ENCODE data around the gene SETD1A.

- no peak for TF ChIP-seq PAX5 (IDR thresholded peaks at IDR 0.05; ENCODE audit: insufficient read depth, low read length, severe bottlenecking)
- no peak for TF ChIP-seq POLR2AphosphoS5 (IDR thresholded peaks at IDR 0.05; ENCODE audit: low read depth, low read length)
- TF ChIP-seq POLR2A (IDR thresholded peaks at IDR 0.05; ENCODE audit: low read depth, low read length), result no peak
- TF ChIP-seq TAF1 (IDR thresholded peaks at IDR 0.05; ENCODE audit: low read depth, low read length), result no peak
These were observed 48.5 kb downstream of the SETD1A start for GRCh38 chr16:31006086-31006385.
